Liver (tissue), 3 donors: ENCODE measurements around the gene ALAS1.

Experiments
- FOXA1 ChIP-seq: IDR thresholded peaks from 2 replicates; pipeline ENCODE4 v1.6.1; 2016; ENCODE audit warnings: antibody characterized with exemption
- GABPA ChIP-seq, 2 donors: IDR thresholded peaks in 1 of 2; conservative IDR thresholded peaks in 1 of 2; 2 replicates each; pipeline ENCODE4 v1.6.1; 2016; ENCODE audit warnings: antibody characterized with exemption in 2 of 2, mild to moderate bottlenecking in 1 of 2, moderate library complexity in 1 of 2
- JUND ChIP-seq, 2 donors: IDR thresholded peaks; 2 replicates each; pipeline ENCODE4 v1.6.1; 2016; ENCODE audit warnings: antibody characterized with exemption in 2 of 2
- RAD21 ChIP-seq, 2 donors: IDR thresholded peaks; 2 replicates each; pipeline ENCODE4 v1.6.1; 2016; ENCODE audit warnings: antibody characterized with exemption in 2 of 2, mild to moderate bottlenecking in 2 of 2
- SP1 ChIP-seq: IDR thresholded peaks from 2 replicates; pipeline ENCODE4 v1.6.1; 2018; ENCODE audit warnings: antibody characterized with exemption, mild to moderate bottlenecking
- TAF1 ChIP-seq: conservative IDR thresholded peaks from 2 replicates; pipeline ENCODE4 v1.6.1; 2016; ENCODE audit warnings: antibody characterized with exemption, mild to moderate bottlenecking
- TF ChIP-seq, protein P1 (sequence below): fragments of 150-350 bp; IDR thresholded peaks from 2 replicates; pipeline ENCODE4 v1.5.1; 2017; ENCODE audit warnings: improper control_type of control experiment, low read depth, low read length; ENCODE audit not compliant: missing input control
- TF ChIP-seq, protein P2 (sequence below): IDR thresholded peaks from 2 replicates; pipeline ENCODE4 v1.6.1; 2016; ENCODE audit warnings: antibody characterized with exemption
- TF ChIP-seq, protein P3 (sequence below): IDR thresholded peaks from 2 replicates; pipeline ENCODE4 v1.6.1; 2016; ENCODE audit warnings: antibody characterized with exemption, mild to moderate bottlenecking
- donor health status: healthy.
- donor health status: healthy.

DNA sequence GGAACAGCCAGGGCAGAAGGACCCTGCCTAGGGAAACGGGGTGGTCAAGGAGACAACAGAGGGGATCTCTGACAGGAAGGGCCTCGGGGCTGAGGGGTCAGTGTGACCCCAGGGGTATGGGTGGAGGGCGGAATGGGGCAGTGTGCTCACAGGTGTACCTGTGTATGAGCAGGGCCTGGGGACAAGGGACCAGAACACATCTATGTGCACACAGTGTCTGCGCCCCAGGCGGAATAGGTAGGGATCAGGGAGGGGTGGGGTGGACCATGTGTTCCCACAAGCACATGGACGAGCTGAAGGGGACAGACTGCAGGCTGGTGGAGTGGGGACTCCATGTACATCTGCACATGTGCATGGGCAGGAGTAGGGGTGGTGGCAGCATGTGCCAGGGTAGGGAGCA, 32.5 kb downstream of the ALAS1 start:
- TF ChIP-seq, protein P1, sequence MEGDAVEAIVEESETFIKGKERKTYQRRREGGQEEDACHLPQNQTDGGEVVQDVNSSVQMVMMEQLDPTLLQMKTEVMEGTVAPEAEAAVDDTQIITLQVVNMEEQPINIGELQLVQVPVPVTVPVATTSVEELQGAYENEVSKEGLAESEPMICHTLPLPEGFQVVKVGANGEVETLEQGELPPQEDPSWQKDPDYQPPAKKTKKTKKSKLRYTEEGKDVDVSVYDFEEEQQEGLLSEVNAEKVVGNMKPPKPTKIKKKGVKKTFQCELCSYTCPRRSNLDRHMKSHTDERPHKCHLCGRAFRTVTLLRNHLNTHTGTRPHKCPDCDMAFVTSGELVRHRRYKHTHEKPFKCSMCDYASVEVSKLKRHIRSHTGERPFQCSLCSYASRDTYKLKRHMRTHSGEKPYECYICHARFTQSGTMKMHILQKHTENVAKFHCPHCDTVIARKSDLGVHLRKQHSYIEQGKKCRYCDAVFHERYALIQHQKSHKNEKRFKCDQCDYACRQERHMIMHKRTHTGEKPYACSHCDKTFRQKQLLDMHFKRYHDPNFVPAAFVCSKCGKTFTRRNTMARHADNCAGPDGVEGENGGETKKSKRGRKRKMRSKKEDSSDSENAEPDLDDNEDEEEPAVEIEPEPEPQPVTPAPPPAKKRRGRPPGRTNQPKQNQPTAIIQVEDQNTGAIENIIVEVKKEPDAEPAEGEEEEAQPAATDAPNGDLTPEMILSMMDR: no peak
- TF ChIP-seq TAF1 (no peak), RAD21 (IDR thresholded peaks at IDR 0.05) (no peak), FOXA1 (no peak), JUND (IDR thresholded peaks at IDR 0.05) (no peak), GABPA (IDR thresholded peaks at IDR 0.05 in 1 of 2, conservative IDR thresholded peaks at IDR 0.05 in 1 of 2) (no peak), SP1 (no peak)
- TF ChIP-seq, protein P2, sequence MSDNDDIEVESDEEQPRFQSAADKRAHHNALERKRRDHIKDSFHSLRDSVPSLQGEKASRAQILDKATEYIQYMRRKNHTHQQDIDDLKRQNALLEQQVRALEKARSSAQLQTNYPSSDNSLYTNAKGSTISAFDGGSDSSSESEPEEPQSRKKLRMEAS: no peak
- TF ChIP-seq, protein P3, sequence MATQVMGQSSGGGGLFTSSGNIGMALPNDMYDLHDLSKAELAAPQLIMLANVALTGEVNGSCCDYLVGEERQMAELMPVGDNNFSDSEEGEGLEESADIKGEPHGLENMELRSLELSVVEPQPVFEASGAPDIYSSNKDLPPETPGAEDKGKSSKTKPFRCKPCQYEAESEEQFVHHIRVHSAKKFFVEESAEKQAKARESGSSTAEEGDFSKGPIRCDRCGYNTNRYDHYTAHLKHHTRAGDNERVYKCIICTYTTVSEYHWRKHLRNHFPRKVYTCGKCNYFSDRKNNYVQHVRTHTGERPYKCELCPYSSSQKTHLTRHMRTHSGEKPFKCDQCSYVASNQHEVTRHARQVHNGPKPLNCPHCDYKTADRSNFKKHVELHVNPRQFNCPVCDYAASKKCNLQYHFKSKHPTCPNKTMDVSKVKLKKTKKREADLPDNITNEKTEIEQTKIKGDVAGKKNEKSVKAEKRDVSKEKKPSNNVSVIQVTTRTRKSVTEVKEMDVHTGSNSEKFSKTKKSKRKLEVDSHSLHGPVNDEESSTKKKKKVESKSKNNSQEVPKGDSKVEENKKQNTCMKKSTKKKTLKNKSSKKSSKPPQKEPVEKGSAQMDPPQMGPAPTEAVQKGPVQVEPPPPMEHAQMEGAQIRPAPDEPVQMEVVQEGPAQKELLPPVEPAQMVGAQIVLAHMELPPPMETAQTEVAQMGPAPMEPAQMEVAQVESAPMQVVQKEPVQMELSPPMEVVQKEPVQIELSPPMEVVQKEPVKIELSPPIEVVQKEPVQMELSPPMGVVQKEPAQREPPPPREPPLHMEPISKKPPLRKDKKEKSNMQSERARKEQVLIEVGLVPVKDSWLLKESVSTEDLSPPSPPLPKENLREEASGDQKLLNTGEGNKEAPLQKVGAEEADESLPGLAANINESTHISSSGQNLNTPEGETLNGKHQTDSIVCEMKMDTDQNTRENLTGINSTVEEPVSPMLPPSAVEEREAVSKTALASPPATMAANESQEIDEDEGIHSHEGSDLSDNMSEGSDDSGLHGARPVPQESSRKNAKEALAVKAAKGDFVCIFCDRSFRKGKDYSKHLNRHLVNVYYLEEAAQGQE: no peak
